Uterus (tissue), 4 donors: Measurements from ENCODE around the gene THBS3. TPM values are rescaled to one million over a fixed set of nuclear protein-coding genes. Genes with fewer than 3 reads are reported as not detected.
A peak's percentile ranks its signal among the peaks of the same experiment; 100 is the strongest.

Experiments
- DNase-seq, 2 donors: peaks; one replicate each; pipeline ENCODE4 v3.0.0-alpha.2; 2019 to 2020
- H3K27ac ChIP-seq, 2 donors: fragments of 200-600 bp; sonication (generic); 1 replicate in 1 of 2; 2 replicates in 1 of 2; pipeline ENCODE4 v1.5.1; 2016 to 2018
- H3K27me3 ChIP-seq, 2 donors: fragments of 200-600 bp; sonication (generic); one replicate each; pipeline ENCODE4 v1.5.1; 2018 to 2019; ENCODE audit warnings: control low read depth in 1 of 2
- H3K36me3 ChIP-seq, 2 donors: fragments of 200-600 bp; sonication (generic); one replicate each; pipeline ENCODE4 v1.5.1; 2019; ENCODE audit warnings: control low read depth in 1 of 2
- H3K4me1 ChIP-seq, 2 donors: fragments of 200-600 bp; sonication (generic); one replicate each; pipeline ENCODE4 v1.5.1; 2018 to 2019; ENCODE audit warnings: control low read depth in 1 of 2
- H3K4me3 ChIP-seq, 2 donors: fragments of 200-600 bp; sonication (generic); 1 replicate in 1 of 2; 2 replicates in 1 of 2; pipeline ENCODE4 v1.5.1; 2018 to 2019; ENCODE audit warnings: mild to moderate bottlenecking in 1 of 2
- H3K9me3 ChIP-seq, 2 donors: fragments of 200-600 bp; sonication (generic); one replicate each; pipeline ENCODE4 v1.5.1; 2019; ENCODE audit warnings: control low read depth in 1 of 2
- POLR2A ChIP-seq, 2 donors: fragments of 450-650 bp; IDR thresholded peaks; one replicate each; pipeline ENCODE4 v1.6.1; 2016; ENCODE audit warnings: antibody characterized with exemption in 2 of 2, mild to moderate bottlenecking in 1 of 2, moderate library complexity in 1 of 2
- intact Hi-C: fragments of 100-400 bp; cut with DNase I; formaldehyde crosslinking; loops from one replicate; pipeline ENCODE4 v1.15.1; 2023; ENCODE audit warnings: low total_unique reads
- total RNA-seq, 4 donors: library from RNA; depleted of rRNA in 3 of 4; stranded (reverse); fragments of >200 nt in 3 of 4; gene quantifications; one replicate each; pipeline versions ENCODE4 v1.1.0 to v1.2.4, GENCODE V29; 2014 to 2023
- TF ChIP-seq, protein P1 (sequence below), 4 experiments: fragments of 200-600 bp in 2 of 4; fragments of 450-650 bp in 2 of 4; sonication (generic) in 2 of 4; IDR thresholded peaks; one replicate each; pipeline ENCODE4 v1.5.1; 2016 to 2019; ENCODE audit warnings: antibody characterized with exemption in 4 of 4, mild to moderate bottlenecking in 2 of 4, moderate library complexity in 1 of 4
- donor health status: DM: yes; HTN: yes; CAD: no.

The THBS3 gene
- total RNA-seq, 4 donors from 2014 or later = 11.8 to 101 (median 38.3) TPM

DNA sequence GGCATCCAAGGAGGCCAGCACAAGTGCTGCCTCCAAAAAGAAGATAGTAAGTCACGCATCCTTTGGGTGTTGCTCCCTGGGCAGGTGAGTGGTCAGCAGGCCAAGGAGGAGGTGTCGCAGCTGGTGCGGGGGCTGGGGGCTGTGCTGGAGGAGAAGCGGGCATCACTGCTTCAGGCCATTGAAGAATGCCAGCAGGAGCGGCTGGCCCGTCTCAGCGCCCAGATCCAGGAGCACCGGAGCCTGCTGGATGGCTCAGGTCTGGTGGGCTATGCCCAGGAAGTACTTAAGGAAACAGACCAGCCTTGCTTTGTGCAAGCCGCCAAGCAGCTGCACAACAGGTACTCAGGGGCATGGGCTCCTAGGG lies 29.8 kb downstream of the THBS3 start:
- Histone ChIP-seq H3K9me3 (no peaks in the 10 kb centered on the region), H3K27me3 (no peaks in the 10 kb centered on the region), H3K4me3 (no peak overlapping the region), H3K4me1 (no peaks in the 10 kb centered on the region), H3K27ac (no peak overlapping the region), H3K36me3 (no peaks in the 10 kb centered on the region)
- TF ChIP-seq, protein P1, sequence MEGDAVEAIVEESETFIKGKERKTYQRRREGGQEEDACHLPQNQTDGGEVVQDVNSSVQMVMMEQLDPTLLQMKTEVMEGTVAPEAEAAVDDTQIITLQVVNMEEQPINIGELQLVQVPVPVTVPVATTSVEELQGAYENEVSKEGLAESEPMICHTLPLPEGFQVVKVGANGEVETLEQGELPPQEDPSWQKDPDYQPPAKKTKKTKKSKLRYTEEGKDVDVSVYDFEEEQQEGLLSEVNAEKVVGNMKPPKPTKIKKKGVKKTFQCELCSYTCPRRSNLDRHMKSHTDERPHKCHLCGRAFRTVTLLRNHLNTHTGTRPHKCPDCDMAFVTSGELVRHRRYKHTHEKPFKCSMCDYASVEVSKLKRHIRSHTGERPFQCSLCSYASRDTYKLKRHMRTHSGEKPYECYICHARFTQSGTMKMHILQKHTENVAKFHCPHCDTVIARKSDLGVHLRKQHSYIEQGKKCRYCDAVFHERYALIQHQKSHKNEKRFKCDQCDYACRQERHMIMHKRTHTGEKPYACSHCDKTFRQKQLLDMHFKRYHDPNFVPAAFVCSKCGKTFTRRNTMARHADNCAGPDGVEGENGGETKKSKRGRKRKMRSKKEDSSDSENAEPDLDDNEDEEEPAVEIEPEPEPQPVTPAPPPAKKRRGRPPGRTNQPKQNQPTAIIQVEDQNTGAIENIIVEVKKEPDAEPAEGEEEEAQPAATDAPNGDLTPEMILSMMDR (IDR thresholded peaks at IDR 0.05) = no peak
- no peak for TF ChIP-seq POLR2A (IDR thresholded peaks at IDR 0.05)
- intact Hi-C loops = loop anchor here (5.0 kb wide), 1 partner anchor 49 kb away; no protein-coding TSS in a partner anchor
- peak in 1 of 2 donors; percentile 11 for DNase-seq

DNA sequence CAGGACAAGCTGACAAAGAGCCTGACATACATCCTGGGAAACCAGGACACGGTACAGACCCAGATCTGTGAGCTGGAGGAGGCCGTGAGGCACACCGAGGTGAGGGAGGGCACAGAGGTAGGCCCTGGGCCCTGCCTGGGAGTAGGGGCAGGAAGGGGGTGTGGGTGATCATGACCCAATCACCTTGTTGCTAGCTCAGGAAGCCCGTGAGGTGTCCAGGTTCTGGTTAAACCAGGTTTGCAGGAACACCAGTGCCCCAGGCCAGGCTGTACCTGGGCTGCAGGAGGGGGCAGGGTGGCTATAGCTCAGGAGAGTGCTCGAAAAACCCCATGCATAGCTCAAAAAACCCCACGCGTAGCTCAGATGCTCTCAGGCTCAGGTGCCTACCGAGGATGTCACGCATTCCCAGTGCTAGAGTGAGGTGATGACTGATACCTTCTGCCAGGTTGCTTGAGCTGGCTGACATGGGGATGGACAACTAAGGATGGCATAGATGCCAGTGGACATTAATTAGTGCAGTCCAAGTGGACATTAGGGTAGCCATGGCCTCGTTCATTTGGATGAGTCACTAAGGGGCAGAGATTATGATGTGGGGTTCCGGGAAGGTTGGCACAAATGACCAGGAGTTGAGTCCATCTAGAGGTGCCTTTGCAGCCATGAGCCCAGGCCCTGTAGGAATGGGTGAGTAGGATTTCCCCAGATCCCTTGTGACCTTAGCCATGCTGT lies 30.3 kb downstream of the THBS3 start:
- H3K4me3 ChIP-seq = no peak overlapping the region
- H3K27me3 ChIP-seq = no peaks in the 10 kb centered on the region
- H3K9me3 ChIP-seq = no peaks in the 10 kb centered on the region
- peak in 1 of 2 donors; percentile 13 for DNase-seq
- H3K36me3 ChIP-seq = no peaks in the 10 kb centered on the region
- intact Hi-C loops = loop anchor here (5.0 kb wide), 1 partner anchor 50 kb away; no protein-coding TSS in a partner anchor
- no peak overlapping the region for H3K27ac ChIP-seq
- H3K4me1 ChIP-seq = peaks cover 0 to under 1% of the 10 kb centered on the region in 2 donors
- TF ChIP-seq, protein P1 (IDR thresholded peaks at IDR 0.05) = no peak
- TF ChIP-seq POLR2A (IDR thresholded peaks at IDR 0.05) = no peak

DNA sequence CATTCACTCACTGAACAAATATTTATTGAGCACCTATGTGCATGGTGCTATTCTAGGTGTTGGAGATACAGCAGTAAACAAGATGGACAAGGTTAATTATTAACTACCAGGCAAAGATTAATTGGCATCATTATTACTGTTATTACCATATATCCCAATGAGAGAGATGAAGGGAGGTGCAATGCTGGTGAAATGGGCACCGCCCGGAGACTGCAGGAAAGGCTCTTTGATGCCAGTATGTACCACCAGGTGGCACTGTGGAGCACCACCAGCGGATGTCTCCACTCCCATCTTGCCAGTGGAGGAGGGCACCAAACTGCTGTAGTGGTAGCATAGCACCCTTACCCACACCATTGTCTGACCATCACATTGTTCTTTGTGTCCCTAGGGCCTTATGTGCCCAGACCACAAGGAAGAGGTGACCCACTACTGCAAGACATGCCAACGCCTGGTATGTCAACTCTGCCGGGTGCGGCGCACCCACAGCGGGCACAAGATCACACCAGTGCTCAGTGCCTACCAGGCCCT lies 31.1 kb downstream of the THBS3 start:
- intact Hi-C loops = loop anchor here (5.0 kb wide), 1 partner anchor 51 kb away; no protein-coding TSS in a partner anchor
- Histone ChIP-seq H3K36me3 (no peaks in the 10 kb centered on the region), H3K9me3 (no peaks in the 10 kb centered on the region), H3K4me3 (no peak overlapping the region), H3K27ac (no peak overlapping the region), H3K4me1 (peaks cover 0 to 4% of the 10 kb centered on the region in 2 donors), H3K27me3 (no peaks in the 10 kb centered on the region)
- TF ChIP-seq, protein P1 (IDR thresholded peaks at IDR 0.05) = peak; percentile 88 to 92 (median 89)
- no peak for TF ChIP-seq POLR2A (IDR thresholded peaks at IDR 0.05)
- DNase-seq = peak; percentile 81 to 83

DNA sequence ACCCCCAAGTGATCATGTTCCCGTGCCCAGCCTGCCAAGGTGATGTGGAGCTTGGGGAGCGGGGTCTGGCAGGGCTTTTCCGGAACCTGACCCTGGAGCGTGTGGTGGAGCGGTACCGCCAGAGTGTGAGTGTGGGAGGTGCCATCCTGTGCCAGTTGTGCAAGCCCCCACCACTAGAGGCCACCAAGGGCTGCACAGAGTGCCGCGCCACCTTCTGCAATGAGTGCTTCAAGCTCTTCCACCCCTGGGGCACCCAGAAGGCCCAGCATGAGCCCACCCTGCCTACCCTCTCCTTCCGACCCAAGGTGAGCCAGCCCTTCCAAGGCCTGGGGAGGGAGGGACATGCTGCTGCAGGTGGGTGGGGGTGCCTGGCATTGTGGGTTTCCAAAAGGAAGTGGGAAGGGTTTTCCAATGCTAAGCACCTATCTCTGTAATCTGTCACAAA lies 31.7 kb downstream of the THBS3 start:
- no peaks in the 10 kb centered on the region for H3K9me3 ChIP-seq
- no peak overlapping the region for H3K4me3 ChIP-seq
- H3K4me1 ChIP-seq = peaks cover 0 to 4% of the 10 kb centered on the region in 2 donors
- TF ChIP-seq, protein P1 (IDR thresholded peaks at IDR 0.05) = no peak
- no peak for TF ChIP-seq POLR2A (IDR thresholded peaks at IDR 0.05)
- intact Hi-C loops = loop anchor here (5.0 kb wide), 1 partner anchor 51 kb away; no protein-coding TSS in a partner anchor
- peak in 1 of 2 donors; percentile 25 for DNase-seq
- H3K27me3 ChIP-seq = no peaks in the 10 kb centered on the region
- no peak overlapping the region for H3K27ac ChIP-seq
- no peaks in the 10 kb centered on the region for H3K36me3 ChIP-seq
